Activated naive CD4-positive, alpha-beta T cell treated with anti-CD3 and anti-CD28 coated beads, Interleukin-2, amount 10 ng/mL, durations not matched to agents 7 days and 5 days (primary cell): ENCODE measurements around the gene SH3GL3.

Source experiments
- CTCF ChIA-PET: fragments of 350-600 bp; sonication (Branson Sonifier 250); formaldehyde crosslinking; loops from one replicate; lab custom pipeline; 2021; ENCODE audit warnings: antibody characterized with exemption; lab: Charles Lee
- DNase-seq: peaks from one replicate; pipeline ENCODE4 v3.0.0-alpha.2; 2020
- H3K27ac Mint-ChIP-seq: one replicate; pipeline ENCODE4 v1.8.0; 2021; ENCODE audit warnings: mild to moderate bottlenecking, moderate library complexity, mixed read lengths
- H3K27me3 Mint-ChIP-seq: one replicate; pipeline ENCODE4 v1.8.0; 2021; ENCODE audit warnings: mild to moderate bottlenecking, mixed read lengths
- H3K36me3 Mint-ChIP-seq: one replicate; pipeline ENCODE4 v1.8.0; 2021; ENCODE audit warnings: mixed read lengths
- H3K4me1 Mint-ChIP-seq: one replicate; pipeline ENCODE4 v1.8.0; 2021; ENCODE audit warnings: mixed read lengths
- H3K4me3 Mint-ChIP-seq: one replicate; pipeline ENCODE4 v1.8.0; 2021; ENCODE audit warnings: mild to moderate bottlenecking, moderate library complexity, mixed read lengths
- H3K9me3 Mint-ChIP-seq: one replicate; pipeline ENCODE4 v1.8.0; 2021; ENCODE audit warnings: mixed read lengths

The SH3GL3 gene

DNA sequence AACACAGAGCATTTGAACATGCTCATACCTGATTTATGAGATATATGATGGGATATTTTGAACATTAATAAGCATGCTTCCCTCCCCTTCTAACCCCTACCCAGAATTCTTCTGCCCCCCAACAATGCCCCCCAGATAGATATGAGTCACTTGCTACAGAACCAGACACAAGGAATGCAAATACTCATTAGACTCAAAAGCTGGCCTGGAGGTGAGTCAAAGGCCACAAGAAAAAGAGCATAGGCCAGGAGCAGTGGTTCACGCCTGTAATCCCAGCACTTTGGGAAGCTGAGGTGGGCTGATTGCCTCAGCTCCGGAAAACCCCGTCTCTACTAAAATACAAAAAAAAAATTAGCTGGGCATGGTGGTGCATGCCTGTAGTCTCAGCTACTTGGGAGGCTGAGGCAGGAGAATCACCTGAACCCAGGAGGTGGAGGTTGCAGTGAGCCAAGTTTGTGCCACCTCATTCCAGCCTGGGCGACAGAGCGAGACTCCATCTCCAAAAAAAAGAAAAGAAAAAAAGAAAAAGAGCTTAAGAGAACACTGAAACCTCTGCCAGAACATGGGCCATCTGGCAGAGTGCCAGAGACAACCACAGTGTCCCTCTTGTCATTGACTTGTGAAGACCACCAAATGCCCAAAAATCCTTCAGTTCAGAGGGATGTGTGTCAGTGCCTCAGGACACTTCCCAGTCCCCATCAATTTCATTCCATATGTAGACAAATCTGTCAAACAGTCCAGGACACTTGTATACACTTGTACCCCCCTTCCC is 3.9 kb upstream of the SH3GL3 start:
- Mint-ChIP-seq H3K36me3 (no peaks in the 10 kb centered on the region), H3K9me3 (no peaks in the 10 kb centered on the region), H3K27ac (no peak overlapping the region), H3K4me1 (peaks cover 7% of the 10 kb centered on the region), H3K4me3 (no peak overlapping the region), H3K27me3 (peaks cover 38% of the 10 kb centered on the region)
- DNase-seq, result no peak
- CTCF ChIA-PET, result interaction anchor here (1.4 kb wide), 1 partner anchor 122 kb away, joined by 4 read pairs; no protein-coding TSS in a partner anchor

DNA sequence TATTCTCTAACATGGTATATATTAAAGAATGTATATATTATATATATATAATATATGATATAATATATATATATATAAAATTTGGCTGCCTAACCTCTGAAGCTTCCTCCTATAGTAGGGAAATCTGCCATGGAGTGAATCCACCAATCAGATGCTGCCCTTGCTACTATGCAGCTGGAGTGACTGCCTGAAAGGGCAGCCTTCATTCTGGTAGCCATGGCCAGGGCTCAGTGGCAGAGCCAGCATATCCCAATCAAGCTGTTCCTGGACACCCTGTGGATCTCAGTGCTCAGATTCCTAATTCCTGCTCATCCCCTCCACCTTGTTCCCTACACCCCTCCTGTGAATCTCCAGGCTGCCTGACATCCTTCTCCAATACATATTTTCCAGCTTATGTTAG is 2.2 kb upstream of the SH3GL3 start:
- no peak for DNase-seq
- Mint-ChIP-seq H3K4me3 (no peak overlapping the region), H3K4me1 (peaks cover 7% of the 10 kb centered on the region), H3K9me3 (no peaks in the 10 kb centered on the region), H3K36me3 (no peaks in the 10 kb centered on the region), H3K27ac (no peak overlapping the region), H3K27me3 (peaks cover 49% of the 10 kb centered on the region)
- CTCF ChIA-PET, result interaction anchor here (1.2 to 1.5 kb wide), 2 partner anchors 9 to 115 kb away, joined by 3 to 5 read pairs; no protein-coding TSS in a partner anchor

DNA sequence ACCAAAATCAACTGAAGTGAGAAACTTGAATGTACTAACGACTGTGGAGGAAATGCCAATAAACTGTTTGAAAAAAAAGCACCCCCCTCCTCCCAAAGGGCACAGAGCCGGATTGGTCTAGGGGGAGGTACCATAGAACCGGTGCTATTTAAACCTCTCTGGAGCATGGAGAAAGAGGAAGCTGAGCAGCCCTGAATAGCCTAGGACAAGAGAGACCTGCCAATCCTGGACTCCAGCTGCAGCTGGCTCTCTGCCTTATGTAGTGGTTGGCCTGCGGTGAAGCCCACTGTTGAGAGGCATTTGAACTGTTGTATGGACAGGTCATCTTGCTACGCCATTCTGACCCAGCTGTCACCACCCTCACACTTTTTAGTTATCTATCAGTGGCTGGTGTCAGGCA is 1.5 kb upstream of the SH3GL3 start:
- H3K4me1 Mint-ChIP-seq, result peaks cover 7% of the 10 kb centered on the region
- H3K9me3 Mint-ChIP-seq, result no peaks in the 10 kb centered on the region
- H3K4me3 Mint-ChIP-seq, result no peak overlapping the region
- no peak overlapping the region for H3K27ac Mint-ChIP-seq
- CTCF ChIA-PET, result interaction anchor here (1.5 kb wide), 1 partner anchor 10 kb away, joined by 5 read pairs; no protein-coding TSS in a partner anchor
- DNase-seq, result no peak
- no peaks in the 10 kb centered on the region for H3K36me3 Mint-ChIP-seq
- peaks cover 49% of the 10 kb centered on the region for H3K27me3 Mint-ChIP-seq

DNA sequence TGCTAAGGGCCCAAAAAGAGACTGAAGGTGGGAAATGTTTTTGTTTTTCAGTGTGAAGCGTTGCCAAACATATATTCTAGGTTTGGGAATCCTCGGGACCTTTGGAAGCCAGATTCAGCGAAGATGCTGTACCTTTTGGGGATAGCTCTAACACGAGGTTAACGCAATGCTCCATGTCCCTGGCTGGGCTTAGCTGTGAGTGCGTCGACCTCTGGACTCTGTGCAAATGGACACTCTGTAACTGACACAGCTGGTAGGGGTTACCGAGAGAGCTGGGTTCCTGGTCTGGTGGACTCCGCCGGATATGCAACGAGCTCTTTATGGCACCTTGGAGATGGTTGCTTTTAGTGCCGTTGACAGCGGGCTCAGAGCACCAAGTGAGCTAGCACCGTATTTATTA is 724 bp upstream of the SH3GL3 start:
- H3K27me3 Mint-ChIP-seq, result peaks cover 49% of the 10 kb centered on the region
- H3K4me3 Mint-ChIP-seq, result peak overlapping the region; percentile 65
- H3K4me1 Mint-ChIP-seq, result peaks cover 7% of the 10 kb centered on the region
- CTCF ChIA-PET, result interaction anchor here (1.2 to 1.5 kb wide), 3 partner anchors 9 to 116 kb away, joined by 3 to 5 read pairs (median 4); no protein-coding TSS in a partner anchor
- H3K27ac Mint-ChIP-seq, result no peak overlapping the region
- no peak for DNase-seq
- no peaks in the 10 kb centered on the region for H3K9me3 Mint-ChIP-seq
- no peaks in the 10 kb centered on the region for H3K36me3 Mint-ChIP-seq

DNA sequence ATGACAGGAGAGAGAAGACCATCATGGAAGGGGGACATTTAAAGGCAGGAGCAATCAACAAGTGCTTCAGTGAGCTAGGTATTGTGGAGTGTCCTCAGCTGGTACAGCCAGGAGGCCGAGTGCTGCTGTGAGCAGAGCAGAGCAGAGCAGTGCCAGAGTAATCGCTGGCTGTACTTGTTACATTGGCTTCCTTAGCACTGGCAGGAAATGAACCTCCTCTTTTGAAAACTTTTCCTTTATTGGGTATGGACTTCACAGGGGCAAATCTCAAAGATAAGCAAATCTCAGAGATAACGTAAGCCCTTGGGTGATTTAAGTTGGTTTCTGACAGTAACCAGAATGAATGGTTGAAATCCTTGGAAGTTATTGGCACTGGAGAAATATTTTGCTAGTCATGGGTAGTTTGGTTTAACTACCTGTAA is 2.1 kb downstream of the SH3GL3 start:
- Mint-ChIP-seq H3K27me3 (peaks cover 43% of the 10 kb centered on the region), H3K4me1 (peaks cover 7% of the 10 kb centered on the region), H3K9me3 (no peaks in the 10 kb centered on the region), H3K4me3 (no peak overlapping the region), H3K27ac (no peak overlapping the region), H3K36me3 (no peaks in the 10 kb centered on the region)
- DNase-seq, result no peak
- CTCF ChIA-PET, result interaction anchor here (1.2 to 1.4 kb wide), 2 partner anchors 12 to 113 kb away, joined by 3 read pairs; no protein-coding TSS in a partner anchor

DNA sequence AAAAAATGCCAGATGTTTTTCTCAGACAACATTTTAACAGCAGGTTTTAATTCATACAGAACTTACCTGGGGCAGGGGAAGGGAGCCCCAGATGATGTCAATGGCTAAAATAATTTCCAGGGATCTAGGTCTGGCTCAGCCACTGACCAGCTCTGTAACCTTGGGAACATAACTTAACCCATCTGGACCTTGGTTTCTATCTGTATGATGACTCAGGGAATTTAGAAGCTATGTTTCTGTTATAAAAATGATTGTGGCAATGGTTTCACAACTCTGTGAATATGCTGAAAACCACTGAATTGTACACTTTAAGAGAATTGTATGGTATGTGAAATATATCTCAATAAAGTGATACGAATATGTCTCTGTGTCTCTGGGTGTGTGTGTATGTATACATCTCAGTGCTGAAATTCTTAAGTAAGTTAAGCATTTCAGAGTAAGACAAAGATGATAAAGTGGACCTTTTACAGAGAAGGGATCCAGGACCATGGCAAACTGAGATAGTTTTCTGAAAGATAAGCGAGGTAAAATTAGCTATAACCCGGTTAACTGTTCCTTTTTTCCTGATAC is 2.9 kb downstream of the SH3GL3 start:
- CTCF ChIA-PET, result interaction anchor here (1.2 to 1.4 kb wide), 2 partner anchors 13 to 112 kb away, joined by 3 read pairs; no protein-coding TSS in a partner anchor
- Mint-ChIP-seq H3K27ac (no peak overlapping the region), H3K4me1 (peaks cover 7% of the 10 kb centered on the region), H3K27me3 (peaks cover 43% of the 10 kb centered on the region), H3K9me3 (no peaks in the 10 kb centered on the region), H3K4me3 (no peak overlapping the region), H3K36me3 (no peaks in the 10 kb centered on the region)
- DNase-seq, result no peak

DNA sequence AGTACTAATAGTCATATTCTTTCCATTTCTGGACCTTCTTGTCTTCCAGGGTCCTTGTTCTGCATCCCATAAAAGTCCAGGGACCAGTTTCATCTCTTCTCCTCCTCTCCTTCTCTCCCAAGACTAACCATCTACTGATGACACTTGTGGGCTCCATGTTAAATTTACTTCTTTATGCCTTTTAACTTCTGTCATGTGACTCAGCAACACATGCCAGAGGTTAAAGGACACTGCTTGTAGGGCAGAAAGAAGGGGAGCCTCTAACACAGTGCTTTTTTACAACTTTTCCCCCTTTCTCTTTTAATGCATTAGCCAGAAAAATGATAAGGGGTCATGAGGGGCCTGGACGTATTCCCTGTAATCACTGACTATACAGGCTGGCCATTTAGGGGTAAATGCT is 10.0 kb downstream of the SH3GL3 start:
- H3K27ac Mint-ChIP-seq, result no peak overlapping the region
- H3K36me3 Mint-ChIP-seq, result no peaks in the 10 kb centered on the region
- no peak overlapping the region for H3K4me3 Mint-ChIP-seq
- H3K4me1 Mint-ChIP-seq, result no peaks in the 10 kb centered on the region
- no peak for DNase-seq
- CTCF ChIA-PET, result no interaction called here
- H3K27me3 Mint-ChIP-seq, result no peaks in the 10 kb centered on the region
- H3K9me3 Mint-ChIP-seq, result no peaks in the 10 kb centered on the region

DNA sequence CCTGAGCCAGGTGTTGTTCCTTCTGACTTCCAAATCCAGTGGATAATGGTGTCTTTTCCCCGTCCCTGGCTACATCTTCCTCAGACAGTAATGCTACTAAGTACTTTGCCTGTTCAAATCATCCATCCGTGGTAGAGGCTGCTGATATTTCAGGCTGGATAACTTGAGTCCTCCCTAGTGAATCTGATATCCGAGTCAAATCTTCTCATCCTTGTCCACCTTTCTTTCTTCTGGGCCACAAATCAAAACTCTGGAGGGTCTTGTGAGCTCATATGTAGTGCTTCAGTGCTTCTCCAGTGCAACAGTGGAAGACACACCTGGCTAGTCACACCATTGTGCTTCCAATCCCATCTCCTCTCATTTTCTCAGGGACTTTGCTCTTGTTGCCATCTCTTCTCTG is 11.2 kb downstream of the SH3GL3 start:
- no peak for DNase-seq
- H3K36me3 Mint-ChIP-seq, result no peaks in the 10 kb centered on the region
- CTCF ChIA-PET, result no interaction called here

DNA sequence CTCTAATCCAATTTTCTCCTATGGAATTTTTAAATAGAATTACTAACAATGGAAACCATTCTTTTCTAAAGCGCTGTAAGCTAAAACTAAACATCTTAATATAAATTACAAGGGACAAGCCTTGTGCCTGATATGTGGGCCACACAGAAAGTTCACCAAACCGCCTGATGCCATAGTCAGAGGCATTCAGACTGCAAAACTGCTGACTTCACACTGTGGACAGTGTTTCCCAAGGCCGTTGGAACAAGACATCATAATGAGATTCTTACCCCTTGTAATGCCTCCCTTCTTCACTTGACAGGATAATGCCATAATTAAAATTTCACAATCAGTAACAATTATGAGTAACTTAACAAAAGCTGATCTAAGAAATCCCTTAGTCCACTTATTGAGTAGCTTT is 14.9 kb downstream of the SH3GL3 start:
- no peak for DNase-seq
- Mint-ChIP-seq H3K27me3 (no peaks in the 10 kb centered on the region), H3K27ac (no peak overlapping the region), H3K9me3 (no peaks in the 10 kb centered on the region), H3K36me3 (no peaks in the 10 kb centered on the region), H3K4me3 (no peak overlapping the region), H3K4me1 (no peaks in the 10 kb centered on the region)
- CTCF ChIA-PET, result no interaction called here

More for the DNA sequence above, 11.2 kb downstream of the SH3GL3 start:
- no peaks in the 10 kb centered on the region for H3K9me3 Mint-ChIP-seq
- no peaks in the 10 kb centered on the region for H3K27me3 Mint-ChIP-seq
- H3K4me1 Mint-ChIP-seq, result no peaks in the 10 kb centered on the region
- H3K4me3 Mint-ChIP-seq, result no peak overlapping the region
- no peak overlapping the region for H3K27ac Mint-ChIP-seq

DNA sequence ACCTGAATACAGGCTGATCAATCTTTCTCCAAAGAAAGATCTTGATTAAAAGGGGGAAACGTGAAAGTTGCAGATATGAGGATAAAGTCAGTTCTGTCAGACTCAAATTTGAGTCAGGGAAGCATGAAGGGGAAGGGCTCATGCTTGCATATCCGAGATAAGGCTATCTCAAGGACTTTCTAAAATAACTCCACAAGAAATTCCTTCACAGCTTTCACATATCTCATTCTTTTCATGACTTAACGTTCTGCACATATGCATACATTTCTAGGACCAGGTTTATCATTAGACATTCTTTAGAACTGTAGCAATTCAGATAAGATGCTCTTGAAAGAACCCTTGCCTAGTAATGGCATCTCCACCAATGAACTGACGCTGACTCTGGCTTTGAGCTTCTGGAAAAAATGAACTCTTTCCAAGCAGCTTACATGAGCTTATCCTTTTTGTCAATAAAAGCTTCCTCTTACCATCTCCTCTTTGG is 15.9 kb downstream of the SH3GL3 start:
- no peaks in the 10 kb centered on the region for H3K27me3 Mint-ChIP-seq
- H3K4me1 Mint-ChIP-seq, result no peaks in the 10 kb centered on the region
- H3K36me3 Mint-ChIP-seq, result no peaks in the 10 kb centered on the region
- CTCF ChIA-PET, result no interaction called here
- H3K27ac Mint-ChIP-seq, result no peak overlapping the region
- no peaks in the 10 kb centered on the region for H3K9me3 Mint-ChIP-seq
- DNase-seq, result no peak
- H3K4me3 Mint-ChIP-seq, result no peak overlapping the region

DNA sequence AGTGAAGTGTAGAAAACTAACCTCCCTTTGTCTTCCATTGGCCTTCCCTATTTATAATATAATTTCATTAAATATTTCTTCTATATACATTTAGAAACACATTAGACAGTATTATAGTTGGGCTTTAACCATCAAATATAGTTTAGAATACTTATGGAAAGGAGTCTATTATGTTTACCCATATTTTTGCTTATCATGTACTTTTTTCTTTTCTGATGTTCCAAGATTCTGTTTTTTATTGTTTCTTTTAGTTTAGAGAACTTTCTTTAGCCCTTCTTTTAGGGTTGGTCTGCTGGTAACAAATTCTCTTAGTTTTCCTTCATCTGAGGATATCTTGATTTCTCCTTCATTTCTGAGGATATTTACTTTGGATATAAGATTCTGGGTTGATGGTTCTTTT is 23.7 kb downstream of the SH3GL3 start:
- Mint-ChIP-seq H3K9me3 (no peaks in the 10 kb centered on the region), H3K36me3 (no peaks in the 10 kb centered on the region), H3K4me1 (no peaks in the 10 kb centered on the region), H3K4me3 (no peak overlapping the region), H3K27ac (no peak overlapping the region), H3K27me3 (no peaks in the 10 kb centered on the region)
- CTCF ChIA-PET, result no interaction called here
- DNase-seq, result no peak

DNA sequence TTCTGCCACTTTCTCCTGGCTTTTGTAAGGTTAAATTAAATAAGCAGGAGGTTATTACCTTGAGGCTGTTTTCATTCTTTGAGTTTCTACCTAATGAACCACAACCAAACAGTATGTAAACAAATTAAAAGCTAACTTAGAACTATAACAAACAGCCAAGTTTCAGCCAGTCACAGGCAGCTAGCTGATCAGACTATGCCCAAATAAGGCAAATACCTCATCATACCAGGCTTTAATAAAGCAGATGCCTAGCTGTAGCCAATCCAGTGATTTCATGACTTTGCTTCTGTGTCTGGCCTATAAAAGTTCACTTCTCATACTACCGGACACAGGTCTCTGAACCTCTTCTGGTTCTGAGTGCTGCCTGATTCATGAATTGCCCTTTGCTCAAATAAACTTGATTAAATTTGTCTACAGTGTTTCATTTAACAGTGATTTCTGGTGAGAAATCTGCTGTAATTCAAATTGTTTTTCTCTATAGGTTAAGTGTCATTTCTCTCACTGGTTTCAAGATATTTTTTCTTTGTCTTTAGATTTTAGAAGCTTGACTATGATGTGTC is 24.2 kb downstream of the SH3GL3 start:
- no peak overlapping the region for H3K4me3 Mint-ChIP-seq
- H3K36me3 Mint-ChIP-seq, result no peaks in the 10 kb centered on the region
- H3K9me3 Mint-ChIP-seq, result no peaks in the 10 kb centered on the region
- H3K27ac Mint-ChIP-seq, result no peak overlapping the region
- DNase-seq, result no peak
- no peaks in the 10 kb centered on the region for H3K4me1 Mint-ChIP-seq
- no peaks in the 10 kb centered on the region for H3K27me3 Mint-ChIP-seq
- CTCF ChIA-PET, result interaction anchor here (0.7 kb wide), 1 partner anchor 12 kb away, joined by 3 read pairs; no protein-coding TSS in a partner anchor

DNA sequence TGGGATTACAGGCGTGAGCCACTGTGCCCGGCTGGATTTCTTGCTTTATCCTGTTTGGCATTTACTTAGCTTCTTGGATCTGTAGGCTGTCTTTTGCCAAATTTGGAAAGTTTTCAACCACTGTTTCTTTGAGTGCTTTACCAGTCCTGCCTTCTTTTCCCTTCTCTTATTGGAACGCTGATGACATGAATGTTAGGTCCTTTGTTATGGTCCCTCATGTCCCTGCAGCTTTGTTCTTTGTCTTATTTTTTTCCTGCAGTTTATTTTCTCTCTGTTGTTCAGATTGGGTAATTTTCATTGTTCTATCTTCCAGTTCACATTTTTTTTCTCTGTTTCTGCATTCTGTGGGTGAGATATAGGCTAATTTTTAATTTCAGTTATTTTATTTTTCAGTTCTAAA is 25.0 kb downstream of the SH3GL3 start:
- Mint-ChIP-seq H3K9me3 (no peaks in the 10 kb centered on the region), H3K36me3 (no peaks in the 10 kb centered on the region), H3K4me3 (no peak overlapping the region), H3K4me1 (no peaks in the 10 kb centered on the region), H3K27me3 (no peaks in the 10 kb centered on the region), H3K27ac (no peak overlapping the region)
- DNase-seq, result no peak
- CTCF ChIA-PET, result interaction anchor here (0.7 kb wide), 1 partner anchor 12 kb away, joined by 3 read pairs; no protein-coding TSS in a partner anchor

DNA sequence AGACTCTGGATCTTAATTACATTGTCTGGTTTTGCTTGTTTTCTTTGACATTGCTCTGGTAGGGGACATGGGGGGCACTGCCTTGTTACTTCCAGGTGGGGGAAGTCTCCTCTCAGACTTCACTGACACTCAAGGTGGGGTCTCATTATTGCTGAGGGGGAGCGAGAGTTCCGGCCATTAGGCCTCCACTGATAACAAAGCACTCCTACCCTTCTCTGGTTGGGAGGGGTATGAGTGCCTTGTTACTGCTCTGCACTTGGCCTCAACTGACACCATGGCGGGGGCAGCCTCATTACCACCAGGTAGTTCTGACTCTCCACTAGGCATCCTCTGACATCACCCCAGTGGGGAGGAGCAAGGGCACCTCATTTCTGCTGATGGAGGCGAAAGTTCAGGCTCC is 25.7 kb downstream of the SH3GL3 start:
- Mint-ChIP-seq H3K27ac (no peak overlapping the region), H3K27me3 (peaks cover 2% of the 10 kb centered on the region), H3K4me3 (no peak overlapping the region), H3K4me1 (no peaks in the 10 kb centered on the region), H3K9me3 (no peaks in the 10 kb centered on the region), H3K36me3 (no peaks in the 10 kb centered on the region)
- DNase-seq, result no peak
- CTCF ChIA-PET, result no interaction called here
